ENCODE data around the gene MYO3A. TPM values are rescaled to one million over a fixed set of nuclear protein-coding genes. Genes with fewer than 3 reads are reported as not detected.

Gene MYO3A
- total and polyA plus RNA-seq, 2 donors (not counting 1 experiment from before 2014, with no cell fraction given): 0.27 to 1.4 TPM

DNA sequence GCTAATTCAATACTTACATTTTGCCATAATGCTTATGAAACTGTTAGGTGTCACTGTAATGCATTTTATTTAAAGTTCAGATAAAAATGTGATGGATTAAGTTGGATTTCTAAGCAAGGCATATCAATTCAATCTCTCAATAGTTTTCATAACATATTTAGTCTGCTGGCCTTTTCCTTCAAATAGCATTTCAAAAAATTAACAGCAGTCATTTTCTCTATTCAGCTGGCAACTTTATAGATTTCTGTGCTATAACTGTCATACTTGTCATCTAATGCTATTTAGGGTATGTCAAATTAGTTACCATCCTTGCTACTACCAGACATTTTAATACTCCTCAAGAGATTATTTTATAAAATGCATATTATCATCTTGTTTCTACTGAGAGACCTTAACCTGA, 286.9 kb downstream of the MYO3A start:
- Histone ChIP-seq H3K4me3 (ENCODE audit: control extremely low read depth in 1 of 5, extremely low read depth in 1 of 5, insufficient read depth in 1 of 5, low read depth in 2 of 5, low read length in 4 of 5) (no peak overlapping the region), H3K79me2 (ENCODE audit: control insufficient read depth, insufficient read depth, low read length) (no peaks in the 10 kb centered on the region), H3K27me3 (replicated peaks in 1 of 4; ENCODE audit: control extremely low read depth in 1 of 4, control insufficient read depth in 3 of 4, insufficient read depth in 4 of 4, low read length in 3 of 4) (peaks cover 0 to 49% (median 39%) of the 10 kb centered on the region in 4 experiments), H4K20me1 (ENCODE audit: control insufficient read depth, insufficient read depth, low read length, poor library complexity, severe bottlenecking) (no peaks in the 10 kb centered on the region), H3K9ac (ENCODE audit: low read length) (no peak overlapping the region), H3K9me3 (ENCODE audit: control extremely low read depth in 1 of 3, control insufficient read depth in 2 of 3, insufficient read depth in 1 of 3, low read length in 2 of 3) (peaks cover 0 to 13% (median 0%) of the 10 kb centered on the region in 3 donors), H3K4me2 (replicated peaks; ENCODE audit: low read depth, low read length, poor library complexity, severe bottlenecking) (no peak overlapping the region), H3K4me1 (ENCODE audit: control insufficient read depth in 2 of 2, insufficient read depth in 2 of 2, low read length in 2 of 2) (peaks cover 19 to 26% of the 10 kb centered on the region in 2 donors), H3K36me3 (replicated peaks in 1 of 2; ENCODE audit: control extremely low read depth in 1 of 2, control insufficient read depth in 1 of 2, extremely low read depth in 1 of 2, insufficient read depth in 2 of 2, low read length in 1 of 2) (no peaks in the 10 kb centered on the region), H3K27ac (ENCODE audit: low read length in 2 of 2) (no peak overlapping the region), H2AFZ (ENCODE audit: insufficient read depth, low read depth, low read length, poor library complexity, severe bottlenecking) (no peak overlapping the region)
- ATAC-seq (ENCODE audit: low read depth) (no peak), DNase-seq (no peak)
- ChIA-PET POLR2A (no interaction called here), CTCF (no interaction called here)
- Mint-ChIP-seq H3K9me3 (ENCODE audit: insufficient read depth) (no peaks in the 10 kb centered on the region), H3K4me3 (no peak overlapping the region), H3K27ac (no peak overlapping the region), H3K4me1 (peaks cover 17% of the 10 kb centered on the region), H3K27me3 (peaks cover 88% of the 10 kb centered on the region)
- intact Hi-C loops (cut with micrococcal nuclease): no loop called here
- TF ChIP-seq EZH2 (IDR thresholded peaks at IDR 0.05; ENCODE audit: borderline replicate concordance, insufficient read depth, low read depth, low read length, poor library complexity, severe bottlenecking): no peak
- TF ChIP-seq, protein P1, sequence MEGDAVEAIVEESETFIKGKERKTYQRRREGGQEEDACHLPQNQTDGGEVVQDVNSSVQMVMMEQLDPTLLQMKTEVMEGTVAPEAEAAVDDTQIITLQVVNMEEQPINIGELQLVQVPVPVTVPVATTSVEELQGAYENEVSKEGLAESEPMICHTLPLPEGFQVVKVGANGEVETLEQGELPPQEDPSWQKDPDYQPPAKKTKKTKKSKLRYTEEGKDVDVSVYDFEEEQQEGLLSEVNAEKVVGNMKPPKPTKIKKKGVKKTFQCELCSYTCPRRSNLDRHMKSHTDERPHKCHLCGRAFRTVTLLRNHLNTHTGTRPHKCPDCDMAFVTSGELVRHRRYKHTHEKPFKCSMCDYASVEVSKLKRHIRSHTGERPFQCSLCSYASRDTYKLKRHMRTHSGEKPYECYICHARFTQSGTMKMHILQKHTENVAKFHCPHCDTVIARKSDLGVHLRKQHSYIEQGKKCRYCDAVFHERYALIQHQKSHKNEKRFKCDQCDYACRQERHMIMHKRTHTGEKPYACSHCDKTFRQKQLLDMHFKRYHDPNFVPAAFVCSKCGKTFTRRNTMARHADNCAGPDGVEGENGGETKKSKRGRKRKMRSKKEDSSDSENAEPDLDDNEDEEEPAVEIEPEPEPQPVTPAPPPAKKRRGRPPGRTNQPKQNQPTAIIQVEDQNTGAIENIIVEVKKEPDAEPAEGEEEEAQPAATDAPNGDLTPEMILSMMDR (IDR thresholded peaks at IDR 0.05): no peak

DNA sequence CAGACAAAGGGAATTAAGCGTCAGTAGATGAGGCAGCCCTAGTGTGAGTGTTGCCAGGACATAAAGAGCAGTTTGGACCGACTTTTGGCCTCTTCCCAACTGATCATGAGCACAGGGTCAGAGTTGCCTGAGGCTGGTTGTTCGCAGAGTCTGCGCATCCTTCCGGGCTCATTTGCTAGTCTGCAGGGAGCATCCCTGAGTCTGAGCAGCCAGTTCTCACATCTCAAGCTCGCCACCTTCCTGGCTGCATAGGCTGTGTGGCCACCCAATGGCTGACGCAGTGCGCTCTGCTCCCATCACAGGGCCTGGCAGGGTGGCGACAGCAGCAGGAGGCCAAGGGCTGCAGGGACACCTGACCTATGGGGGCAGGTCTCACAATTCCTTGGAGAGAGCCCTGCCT, 287.5 kb downstream of the MYO3A start:
- peaks cover 14 to 19% of the 10 kb centered on the region in 2 donors for H3K4me1 ChIP-seq (ENCODE audit: control insufficient read depth in 2 of 2, insufficient read depth in 2 of 2, low read length in 2 of 2)
- Mint-ChIP-seq H3K27me3 (peaks cover 90% of the 10 kb centered on the region), H3K9me3 (ENCODE audit: insufficient read depth) (no peaks in the 10 kb centered on the region), H3K4me1 (peaks cover 14% of the 10 kb centered on the region), H3K27ac (no peak overlapping the region), H3K4me3 (no peak overlapping the region)
- ChIA-PET POLR2A (no interaction called here), CTCF (no interaction called here)
- no peaks in the 10 kb centered on the region for H3K79me2 ChIP-seq (ENCODE audit: control insufficient read depth, insufficient read depth, low read length)
- peaks cover 0 to 12% (median 0%) of the 10 kb centered on the region in 3 donors for H3K9me3 ChIP-seq (ENCODE audit: control extremely low read depth in 1 of 3, control insufficient read depth in 2 of 3, insufficient read depth in 1 of 3, low read length in 2 of 3)
- H3K4me3 ChIP-seq (ENCODE audit: control extremely low read depth in 1 of 5, extremely low read depth in 1 of 5, insufficient read depth in 1 of 5, low read depth in 2 of 5, low read length in 4 of 5): no peak overlapping the region
- no peak overlapping the region for H3K4me2 ChIP-seq (replicated peaks; ENCODE audit: low read depth, low read length, poor library complexity, severe bottlenecking)
- TF ChIP-seq, protein P1 (IDR thresholded peaks at IDR 0.05): no peak
- no peak for TF ChIP-seq EZH2 (IDR thresholded peaks at IDR 0.05; ENCODE audit: borderline replicate concordance, insufficient read depth, low read depth, low read length, poor library complexity, severe bottlenecking)
- WGBS (ENCODE audit: insufficient coverage): 36% methylated on average over 9 of the region's 9 CpGs
- no peak for ATAC-seq (ENCODE audit: low read depth)
- H4K20me1 ChIP-seq (ENCODE audit: control insufficient read depth, insufficient read depth, low read length, poor library complexity, severe bottlenecking): no peaks in the 10 kb centered on the region
- H3K27ac ChIP-seq (ENCODE audit: low read length in 2 of 2): no peak overlapping the region
- H3K36me3 ChIP-seq (replicated peaks in 1 of 2; ENCODE audit: control extremely low read depth in 1 of 2, control insufficient read depth in 1 of 2, extremely low read depth in 1 of 2, insufficient read depth in 2 of 2, low read length in 1 of 2): no peaks in the 10 kb centered on the region
- H2AFZ ChIP-seq (ENCODE audit: insufficient read depth, low read depth, low read length, poor library complexity, severe bottlenecking): no peak overlapping the region
- peaks cover 0 to 49% (median 39%) of the 10 kb centered on the region in 4 experiments for H3K27me3 ChIP-seq (replicated peaks in 1 of 4; ENCODE audit: control extremely low read depth in 1 of 4, control insufficient read depth in 3 of 4, insufficient read depth in 4 of 4, low read length in 3 of 4)
- H3K9ac ChIP-seq (ENCODE audit: low read length): no peak overlapping the region
- DNase-seq: no peak
- intact Hi-C loops (cut with micrococcal nuclease): no loop called here

Data from B cell (primary cell).